Measurements from ENCODE around the gene LGALS9.
A peak's percentile ranks its signal among the peaks of the same experiment; 100 is the strongest.
"Not testable (repeated sequence)": the region's sequence is repeated elsewhere in the genome, so short reads cannot be mapped to it uniquely, and the experiment has no call there.

LGALS9 gene

DNA sequence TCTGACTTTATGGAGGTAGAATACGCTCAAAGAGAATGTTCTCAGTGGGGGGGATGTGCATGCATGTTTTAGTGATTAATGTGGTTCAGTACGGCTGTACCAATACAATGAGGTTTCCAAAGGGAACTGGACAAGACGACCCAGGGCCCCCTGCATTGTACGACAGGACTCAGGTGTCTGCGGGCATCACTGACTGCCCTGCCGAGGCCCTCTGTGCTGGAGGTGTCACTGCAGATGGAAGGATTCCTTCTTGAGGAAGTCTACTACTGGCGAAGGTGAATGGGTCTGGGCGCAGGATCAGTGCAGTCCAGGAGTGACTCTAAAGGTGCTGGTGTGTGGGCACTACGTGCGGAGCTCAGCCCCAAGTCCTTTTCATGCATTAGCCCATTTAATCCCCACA is 3.5 kb upstream of the LGALS9 start:
- ATAC-seq (replicated peaks) = no peak
- no peak overlapping the region for H3K27ac Mint-ChIP-seq

GRCh38 chr17:27628376-27628775 is 2.6 kb upstream of the LGALS9 start:
- Mint-ChIP-seq H3K4me1 (ENCODE audit: low read depth in 2 of 2) (peaks cover 18 to 20% of the 10 kb centered on the region in 2 donors), H3K27me3 (no peaks in the 10 kb centered on the region), H3K4me3 (no peak overlapping the region), H3K36me3 (ENCODE audit: insufficient read depth) (peaks cover 3% of the 10 kb centered on the region), H3K27ac (peak overlapping the region in 1 of 2 donors; percentile 8), H3K9me3 (no peaks in the 10 kb centered on the region)
- DNase-seq (no peak), ATAC-seq (replicated peaks) (no peak)

More for the DNA sequence above, 3.5 kb upstream of the LGALS9 start:
- no peak for DNase-seq
- Mint-ChIP-seq H3K27me3 (no peaks in the 10 kb centered on the region), H3K9me3 (no peaks in the 10 kb centered on the region), H3K4me1 (ENCODE audit: low read depth in 2 of 2) (peaks cover 18 to 20% of the 10 kb centered on the region in 2 donors), H3K4me3 (no peak overlapping the region), H3K36me3 (ENCODE audit: insufficient read depth) (peaks cover 3% of the 10 kb centered on the region)

DNA sequence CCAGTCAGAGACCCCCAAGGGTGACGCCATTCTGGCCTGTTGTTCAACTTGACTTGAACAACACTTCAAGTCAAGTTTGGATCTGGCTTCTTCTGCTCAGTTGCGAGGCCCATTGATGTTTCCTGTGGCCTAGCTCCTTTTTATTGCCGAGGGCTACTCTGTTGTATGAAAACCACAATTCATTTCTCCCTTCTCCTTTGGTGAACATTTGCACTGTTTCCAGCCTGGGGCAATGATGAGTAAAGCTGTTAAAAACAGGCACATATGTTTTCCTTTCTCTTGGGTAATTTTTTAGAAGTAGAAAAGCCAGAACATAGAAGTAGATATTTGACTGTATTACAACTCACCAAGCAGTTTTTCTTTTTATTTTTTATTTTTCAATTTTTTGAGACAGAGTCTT is 1.7 kb upstream of the LGALS9 start:
- not testable (repeated sequence) for DNase-seq; H3K36me3 Mint-ChIP-seq (ENCODE audit: insufficient read depth); H3K27me3 Mint-ChIP-seq; H3K4me3 Mint-ChIP-seq; H3K9me3 Mint-ChIP-seq; ATAC-seq (replicated peaks)
- H3K4me1 Mint-ChIP-seq (ENCODE audit: low read depth in 2 of 2) = peaks cover 18 to 22% of the 10 kb centered on the region in 2 donors
- H3K27ac Mint-ChIP-seq = peak overlapping the region in 1 of 2 donors; percentile 69

- peaks cover 6% of the 10 kb centered on the region for H3K36me3 Mint-ChIP-seq (ENCODE audit: insufficient read depth)
- peaks cover 25 to 27% of the 10 kb centered on the region in 2 donors for H3K4me1 Mint-ChIP-seq (ENCODE audit: low read depth in 2 of 2)
- H3K9me3 Mint-ChIP-seq = no peaks in the 10 kb centered on the region
- no peak for DNase-seq
- H3K27me3 Mint-ChIP-seq = no peaks in the 10 kb centered on the region
- H3K4me3 Mint-ChIP-seq = peak overlapping the region; percentile 84 to 91
- peak overlapping the region; percentile 93 to 96 for H3K27ac Mint-ChIP-seq
- peak; percentile 63 for ATAC-seq (replicated peaks)
These were observed 398 bp downstream of the LGALS9 start for GRCh38 chr17:27631411-27631760.

DNA sequence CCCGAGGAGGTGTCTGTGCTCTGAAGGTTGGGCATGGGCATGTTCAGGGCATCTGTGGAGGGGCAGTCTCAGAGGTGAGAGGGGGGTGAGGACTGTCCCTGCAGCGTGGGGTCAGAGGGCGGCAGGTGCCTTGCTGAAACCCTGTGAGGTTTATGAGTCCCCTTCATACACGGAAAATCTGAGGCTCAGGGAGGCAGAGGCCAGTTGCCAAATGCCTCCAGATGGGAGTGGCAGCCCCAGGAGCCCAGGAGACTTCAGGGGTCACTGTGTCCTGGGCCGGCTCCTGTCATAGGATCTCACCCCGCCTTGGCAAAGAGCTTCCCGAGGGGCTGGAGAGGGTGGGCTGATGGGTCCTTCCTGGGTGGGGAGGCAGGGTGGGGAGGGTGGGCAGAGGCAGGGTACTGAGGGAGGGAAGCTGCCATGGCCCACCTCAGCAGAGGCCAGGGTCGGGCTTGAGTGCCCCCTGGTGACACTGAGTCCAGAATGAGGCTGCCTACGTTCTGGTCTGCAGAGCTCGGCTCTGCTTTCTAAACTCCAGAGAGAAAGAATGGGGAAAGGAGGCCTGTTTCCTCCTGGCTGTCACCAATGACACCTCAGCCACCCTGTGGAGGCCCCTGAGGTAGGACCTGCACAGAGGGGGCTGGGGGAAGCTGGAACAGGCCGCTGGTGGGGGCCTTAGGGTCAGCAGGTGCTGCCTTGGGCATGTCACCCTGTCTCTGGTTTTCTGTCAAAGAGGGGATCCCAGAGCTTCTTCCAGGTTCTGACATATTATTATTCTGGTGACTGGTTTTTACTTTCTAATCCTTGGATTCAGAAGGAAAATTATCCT is 1.1 kb downstream of the LGALS9 start:
- H3K36me3 Mint-ChIP-seq (ENCODE audit: insufficient read depth) = peaks cover 6% of the 10 kb centered on the region
- peak overlapping the region; percentile 84 to 91 for H3K4me3 Mint-ChIP-seq
- no peaks in the 10 kb centered on the region for H3K27me3 Mint-ChIP-seq
- DNase-seq (no peak), ATAC-seq (replicated peaks) (no peak)
- no peaks in the 10 kb centered on the region for H3K9me3 Mint-ChIP-seq
- H3K27ac Mint-ChIP-seq = peak overlapping the region; percentile 93 to 96
- peaks cover 25 to 27% of the 10 kb centered on the region in 2 donors for H3K4me1 Mint-ChIP-seq (ENCODE audit: low read depth in 2 of 2)

- H3K36me3 Mint-ChIP-seq (ENCODE audit: insufficient read depth); H3K9me3 Mint-ChIP-seq; DNase-seq; ATAC-seq (replicated peaks); H3K4me3 Mint-ChIP-seq; H3K27me3 Mint-ChIP-seq: not testable (repeated sequence)
- Mint-ChIP-seq H3K27ac (peak overlapping the region; percentile 35 to 93), H3K4me1 (ENCODE audit: low read depth in 2 of 2) (peaks cover 25 to 27% of the 10 kb centered on the region in 2 donors)
These were observed 1.8 kb downstream of the LGALS9 start for GRCh38 chr17:27632766-27633165.

GRCh38 chr17:27633312-27634025 is 2.5 kb downstream of the LGALS9 start:
- Mint-ChIP-seq H3K4me3 (no peak overlapping the region), H3K4me1 (ENCODE audit: low read depth in 2 of 2) (peaks cover 25 to 27% of the 10 kb centered on the region in 2 donors)
- no peak for ATAC-seq (replicated peaks)

GRCh38 chr17:27634026-27634335 is 3.0 kb downstream of the LGALS9 start:
- Mint-ChIP-seq H3K27ac (peak overlapping the region in 1 of 2 donors; percentile 51), H3K36me3 (ENCODE audit: insufficient read depth) (peaks cover 2% of the 10 kb centered on the region), H3K4me1 (ENCODE audit: low read depth in 2 of 2) (peaks cover 24 to 27% of the 10 kb centered on the region in 2 donors)

More at GRCh38 chr17:27633312-27634025, 2.5 kb downstream of the LGALS9 start:
- Mint-ChIP-seq H3K36me3 (ENCODE audit: insufficient read depth) (peaks cover 2% of the 10 kb centered on the region), H3K27me3 (no peaks in the 10 kb centered on the region), H3K27ac (peak overlapping the region in 1 of 2 donors; percentile 35), H3K9me3 (no peaks in the 10 kb centered on the region)
- no peak for DNase-seq

GRCh38 chr17:27634776-27635175 is 3.8 kb downstream of the LGALS9 start:
- H3K36me3 Mint-ChIP-seq (ENCODE audit: insufficient read depth) = peaks cover 6% of the 10 kb centered on the region
- DNase-seq = no peak
- peak overlapping the region in 1 of 2 donors; percentile 51 for H3K27ac Mint-ChIP-seq
- H3K9me3 Mint-ChIP-seq = no peaks in the 10 kb centered on the region
- H3K4me1 Mint-ChIP-seq (ENCODE audit: low read depth in 2 of 2) = peaks cover 21 to 27% of the 10 kb centered on the region in 2 donors
- ATAC-seq (replicated peaks) = no peak
- no peak overlapping the region for H3K4me3 Mint-ChIP-seq
- H3K27me3 Mint-ChIP-seq = no peaks in the 10 kb centered on the region

More at GRCh38 chr17:27634026-27634335, 3.0 kb downstream of the LGALS9 start:
- no peak for DNase-seq
- H3K27me3 Mint-ChIP-seq = no peaks in the 10 kb centered on the region
- H3K4me3 Mint-ChIP-seq = no peak overlapping the region
- no peaks in the 10 kb centered on the region for H3K9me3 Mint-ChIP-seq
- no peak for ATAC-seq (replicated peaks)

DNA sequence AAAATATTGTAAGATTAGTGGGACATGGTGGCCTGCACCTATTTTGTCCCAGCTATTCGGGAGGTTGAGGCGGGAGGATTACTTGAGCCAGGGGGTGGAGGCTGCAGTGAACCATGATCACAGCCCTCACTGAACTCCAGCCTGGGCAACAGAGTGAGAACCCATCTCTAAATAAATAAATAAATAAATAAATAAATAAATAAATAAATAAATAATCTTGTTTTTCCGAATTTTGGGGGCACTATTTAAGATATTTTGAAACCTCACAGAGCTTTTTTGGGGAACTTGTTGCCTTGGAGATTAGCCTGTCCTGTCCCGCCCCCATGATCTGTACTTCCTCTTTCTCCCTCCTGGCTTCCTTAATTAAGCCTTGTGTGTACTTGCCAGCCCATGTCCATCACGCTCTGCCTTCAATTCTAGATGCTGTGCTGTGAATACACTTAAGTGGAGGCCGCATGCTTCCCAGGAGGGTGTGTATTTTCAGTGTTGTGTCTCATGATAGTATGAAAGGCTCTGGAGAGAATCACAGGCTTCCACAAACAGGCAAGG is 4.4 kb downstream of the LGALS9 start:
- Mint-ChIP-seq H3K27me3 (no peaks in the 10 kb centered on the region), H3K27ac (peak overlapping the region in 1 of 2 donors; percentile 51), H3K9me3 (no peaks in the 10 kb centered on the region), H3K36me3 (ENCODE audit: insufficient read depth) (peaks cover 6% of the 10 kb centered on the region), H3K4me3 (no peak overlapping the region), H3K4me1 (ENCODE audit: low read depth in 2 of 2) (peaks cover 20 to 24% of the 10 kb centered on the region in 2 donors)
- no peak for DNase-seq
- ATAC-seq (replicated peaks) = no peak

DNA sequence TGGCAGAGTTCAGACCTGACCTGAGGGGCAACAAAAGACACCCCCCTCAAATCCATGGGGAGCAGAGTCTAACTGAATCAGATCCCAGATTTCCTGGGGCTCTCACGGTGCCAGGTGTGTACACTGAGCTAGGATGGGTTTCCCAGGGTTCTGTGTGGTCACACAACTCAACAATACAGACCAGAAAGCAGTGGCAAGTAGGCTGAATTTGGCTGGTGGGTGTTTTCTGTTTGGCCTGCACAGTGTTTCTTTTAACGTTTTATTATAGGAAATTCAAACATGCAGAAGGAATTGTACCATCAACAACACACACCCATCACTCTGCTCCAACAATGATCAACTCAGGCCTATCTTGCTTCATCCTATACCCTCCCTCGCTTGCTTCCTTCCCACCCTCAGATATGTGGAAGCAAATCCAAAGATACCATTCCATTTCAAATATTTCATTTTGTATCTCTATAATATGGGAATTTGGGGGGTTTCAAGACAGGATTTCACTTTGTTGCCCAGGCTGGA is 5.1 kb downstream of the LGALS9 start:
- H3K27ac Mint-ChIP-seq = peak overlapping the region; percentile 23 to 49

DNA sequence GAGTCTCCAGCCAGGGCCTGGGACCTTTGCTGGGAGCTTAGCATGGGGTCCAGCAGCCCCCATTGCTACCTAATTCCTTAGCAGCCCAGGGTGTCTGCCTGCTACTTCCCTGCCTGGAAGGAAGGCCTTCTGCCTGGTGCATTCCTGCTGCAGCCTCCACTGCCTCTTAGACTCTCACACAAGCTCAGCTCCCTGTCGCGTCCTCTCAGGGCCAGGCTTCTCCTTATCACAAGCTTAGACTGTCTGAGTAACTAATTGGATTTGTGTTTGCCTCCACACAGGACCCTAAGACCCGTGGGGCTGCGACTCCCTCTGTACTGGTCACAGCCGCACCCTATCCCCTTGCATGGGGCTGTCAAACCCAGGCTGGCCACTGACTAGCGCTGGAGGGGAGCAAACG is 6.8 kb downstream of the LGALS9 start:
- not testable (repeated sequence) for H3K27me3 Mint-ChIP-seq; H3K4me3 Mint-ChIP-seq; H3K4me1 Mint-ChIP-seq (ENCODE audit: low read depth in 2 of 2); ATAC-seq (replicated peaks); DNase-seq; H3K9me3 Mint-ChIP-seq; H3K36me3 Mint-ChIP-seq (ENCODE audit: insufficient read depth)
- H3K27ac Mint-ChIP-seq = peak overlapping the region in 1 of 2 donors; percentile 41

More for the DNA sequence above, 5.1 kb downstream of the LGALS9 start:
- not testable (repeated sequence) for H3K4me3 Mint-ChIP-seq; H3K9me3 Mint-ChIP-seq; H3K36me3 Mint-ChIP-seq (ENCODE audit: insufficient read depth); ATAC-seq (replicated peaks); DNase-seq; H3K27me3 Mint-ChIP-seq
- peaks cover 15 to 17% of the 10 kb centered on the region in 2 donors for H3K4me1 Mint-ChIP-seq (ENCODE audit: low read depth in 2 of 2)

DNA sequence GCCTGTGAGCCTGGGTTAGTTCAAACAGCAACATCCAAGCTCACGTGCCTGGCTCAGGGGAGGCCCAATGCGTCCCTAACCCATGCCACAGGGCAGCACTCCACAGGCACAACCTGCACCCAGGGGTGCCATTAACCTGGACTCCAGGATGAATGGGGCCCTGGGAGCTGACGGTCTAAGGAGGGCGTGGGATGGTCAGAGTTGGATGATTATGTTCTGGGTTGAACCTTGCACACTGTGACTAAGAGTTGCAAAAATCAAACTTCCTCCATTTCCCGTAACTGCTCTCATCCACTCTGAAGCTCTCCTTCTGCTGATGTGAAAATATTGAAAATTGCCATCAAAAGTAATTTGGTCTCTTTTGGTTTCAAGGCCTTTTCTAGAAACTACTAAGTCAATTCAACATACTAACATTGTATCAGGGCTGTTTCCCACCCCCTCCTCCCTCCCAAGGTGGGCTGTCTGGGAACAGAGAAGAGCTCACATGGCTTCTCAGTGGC is 7.5 kb downstream of the LGALS9 start:
- H3K9me3 Mint-ChIP-seq; ATAC-seq (replicated peaks); H3K36me3 Mint-ChIP-seq (ENCODE audit: insufficient read depth); H3K4me1 Mint-ChIP-seq (ENCODE audit: low read depth in 2 of 2); H3K4me3 Mint-ChIP-seq; DNase-seq; H3K27me3 Mint-ChIP-seq; H3K27ac Mint-ChIP-seq: not testable (repeated sequence)
